Measurements from ENCODE around the gene MAST3. TPM values are rescaled to one million over a fixed set of nuclear protein-coding genes. Genes with fewer than 3 reads are reported as not detected.

Gene MAST3
- total RNA-seq, 1 experiment from 2014 or later = 10.4 TPM

GRCh38 chr19:18085702-18086457 lies 11.7 kb upstream of the MAST3 start:
- Histone ChIP-seq H3K27me3 (ENCODE audit: insufficient read depth, low read length) (no peaks in the 10 kb centered on the region), H3K4ac (ENCODE audit: low read depth, low read length) (no peak overlapping the region), H2BK20ac (ENCODE audit: low read depth, low read length, poor library complexity, severe bottlenecking) (no peak overlapping the region), H4K20me1 (ENCODE audit: control insufficient read depth, insufficient read depth, insufficient read length) (no peaks in the 10 kb centered on the region), H3K56ac (ENCODE audit: insufficient read length, low read depth, low read length) (no peak overlapping the region), H3T11ph (ENCODE audit: low read length) (no peak overlapping the region), H2BK15ac (ENCODE audit: low read depth, low read length) (no peak overlapping the region), H2AFZ (ENCODE audit: low read length) (no peak overlapping the region), H3K4me1 (ENCODE audit: insufficient read depth, low read length) (no peaks in the 10 kb centered on the region), H2BK5ac (ENCODE audit: insufficient read length, low read length) (no peak overlapping the region), H2BK120ac (ENCODE audit: low read depth, low read length, poor library complexity, severe bottlenecking) (no peak overlapping the region), H4K8ac (replicated peaks; ENCODE audit: insufficient read length, low read depth, low read length) (no peak overlapping the region), H3K27ac (ENCODE audit: insufficient read length, low read depth, low read length) (no peak overlapping the region), H3K14ac (ENCODE audit: insufficient read depth, low read length) (no peak overlapping the region), H3K18ac (ENCODE audit: insufficient read length, low read depth, low read length) (no peak overlapping the region), H4K91ac (ENCODE audit: insufficient read length, low read depth, low read length) (no peak overlapping the region), H3K4me2 (ENCODE audit: insufficient read depth, insufficient read length, low read length) (no peak overlapping the region), H3K23me2 (ENCODE audit: insufficient read length, low read depth, low read length, poor library complexity, severe bottlenecking) (no peaks in the 10 kb centered on the region), H3K9ac (ENCODE audit: extremely low read depth, insufficient read length, low read length) (no peak overlapping the region), H4K5ac (ENCODE audit: insufficient read length, low read depth, low read length) (no peak overlapping the region), H2BK12ac (ENCODE audit: insufficient read length, low read depth, low read length) (no peak overlapping the region), H3K23ac (ENCODE audit: insufficient read length, low read depth, low read length) (no peak overlapping the region), H3K79me2 (ENCODE audit: insufficient read depth, low read length) (no peaks in the 10 kb centered on the region), H3K9me3 (ENCODE audit: control insufficient read depth, low read depth, low read length) (no peaks in the 10 kb centered on the region), H2AK5ac (ENCODE audit: insufficient read length, low read length) (no peak overlapping the region), H3K79me1 (ENCODE audit: insufficient read depth, low read depth, low read length, poor library complexity, severe bottlenecking) (no peaks in the 10 kb centered on the region)
- Mint-ChIP-seq H3K36me3 (ENCODE audit: insufficient read depth in 1 of 3, low read depth in 3 of 3) (no peaks in the 10 kb centered on the region), H3K9me3 (peaks cover 4 to 8% of the 10 kb centered on the region in 2 experiments; a peak in 3 of 5 replicates), H3K4me3 (no peak overlapping the region), H3K4me1 (no peaks in the 10 kb centered on the region), H3K27ac (0 out of 7 replicates have a peak overlapping the region, but pooled peaks of 1 of the 3 experiments have one; percentile 40), H3K27me3 (ENCODE audit: low read depth) (peaks cover 11% of the 10 kb centered on the region)
- no CpG with 5 or more reads among the region's 8 CpGs for whole genome bisulfite sequencing (ENCODE audit: extremely low coverage, insufficient read length, low lambda C conversion rate)
- TF ChIP-seq, protein P1, sequence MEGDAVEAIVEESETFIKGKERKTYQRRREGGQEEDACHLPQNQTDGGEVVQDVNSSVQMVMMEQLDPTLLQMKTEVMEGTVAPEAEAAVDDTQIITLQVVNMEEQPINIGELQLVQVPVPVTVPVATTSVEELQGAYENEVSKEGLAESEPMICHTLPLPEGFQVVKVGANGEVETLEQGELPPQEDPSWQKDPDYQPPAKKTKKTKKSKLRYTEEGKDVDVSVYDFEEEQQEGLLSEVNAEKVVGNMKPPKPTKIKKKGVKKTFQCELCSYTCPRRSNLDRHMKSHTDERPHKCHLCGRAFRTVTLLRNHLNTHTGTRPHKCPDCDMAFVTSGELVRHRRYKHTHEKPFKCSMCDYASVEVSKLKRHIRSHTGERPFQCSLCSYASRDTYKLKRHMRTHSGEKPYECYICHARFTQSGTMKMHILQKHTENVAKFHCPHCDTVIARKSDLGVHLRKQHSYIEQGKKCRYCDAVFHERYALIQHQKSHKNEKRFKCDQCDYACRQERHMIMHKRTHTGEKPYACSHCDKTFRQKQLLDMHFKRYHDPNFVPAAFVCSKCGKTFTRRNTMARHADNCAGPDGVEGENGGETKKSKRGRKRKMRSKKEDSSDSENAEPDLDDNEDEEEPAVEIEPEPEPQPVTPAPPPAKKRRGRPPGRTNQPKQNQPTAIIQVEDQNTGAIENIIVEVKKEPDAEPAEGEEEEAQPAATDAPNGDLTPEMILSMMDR (conservative IDR thresholded peaks at IDR 0.05) = no peak
- no peak for DNase-seq

Measured in H9 (cell line).